GM12873 (cell line): ENCODE results near the gene MYH16.

Experiments
- TF ChIP-seq, protein P1 (sequence below): IDR thresholded peaks from 2 replicates; pipeline ENCODE4 v1.5.1; 2012; ENCODE audit warnings: low read depth, mild to moderate bottlenecking, moderate library complexity, low read length, control low read depth; ENCODE audit not compliant: insufficient read depth; ENCODE audit errors: missing control alignments

The MYH16 gene

GRCh38 chr7:99287779-99288534 is 15.3 kb downstream of the MYH16 start:
- TF ChIP-seq, protein P1, sequence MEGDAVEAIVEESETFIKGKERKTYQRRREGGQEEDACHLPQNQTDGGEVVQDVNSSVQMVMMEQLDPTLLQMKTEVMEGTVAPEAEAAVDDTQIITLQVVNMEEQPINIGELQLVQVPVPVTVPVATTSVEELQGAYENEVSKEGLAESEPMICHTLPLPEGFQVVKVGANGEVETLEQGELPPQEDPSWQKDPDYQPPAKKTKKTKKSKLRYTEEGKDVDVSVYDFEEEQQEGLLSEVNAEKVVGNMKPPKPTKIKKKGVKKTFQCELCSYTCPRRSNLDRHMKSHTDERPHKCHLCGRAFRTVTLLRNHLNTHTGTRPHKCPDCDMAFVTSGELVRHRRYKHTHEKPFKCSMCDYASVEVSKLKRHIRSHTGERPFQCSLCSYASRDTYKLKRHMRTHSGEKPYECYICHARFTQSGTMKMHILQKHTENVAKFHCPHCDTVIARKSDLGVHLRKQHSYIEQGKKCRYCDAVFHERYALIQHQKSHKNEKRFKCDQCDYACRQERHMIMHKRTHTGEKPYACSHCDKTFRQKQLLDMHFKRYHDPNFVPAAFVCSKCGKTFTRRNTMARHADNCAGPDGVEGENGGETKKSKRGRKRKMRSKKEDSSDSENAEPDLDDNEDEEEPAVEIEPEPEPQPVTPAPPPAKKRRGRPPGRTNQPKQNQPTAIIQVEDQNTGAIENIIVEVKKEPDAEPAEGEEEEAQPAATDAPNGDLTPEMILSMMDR, result no peak

DNA sequence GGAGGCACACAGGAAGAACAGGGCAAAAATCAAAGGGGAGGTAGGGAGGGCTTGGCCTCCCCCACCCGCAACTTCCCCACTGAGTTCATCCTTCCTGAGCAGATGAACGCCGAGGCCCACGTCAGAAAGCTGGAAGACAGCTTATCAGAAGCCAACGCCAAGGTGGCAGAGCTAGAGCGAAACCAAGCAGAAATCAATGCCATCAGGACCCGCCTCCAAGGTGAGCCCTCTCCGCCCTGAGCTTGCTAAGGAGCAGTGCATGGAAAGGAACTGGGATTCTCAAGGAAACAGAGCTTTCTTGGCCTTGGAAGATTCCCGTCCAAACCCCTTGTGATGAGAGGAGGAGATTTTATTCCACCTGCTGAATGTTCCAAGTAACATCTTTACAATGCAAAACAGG is 16.5 kb downstream of the MYH16 start:
- TF ChIP-seq, protein P1, result no peak

GRCh38 chr7:99290980-99291607 is 18.5 kb downstream of the MYH16 start:
- TF ChIP-seq, protein P1, result no peak

DNA sequence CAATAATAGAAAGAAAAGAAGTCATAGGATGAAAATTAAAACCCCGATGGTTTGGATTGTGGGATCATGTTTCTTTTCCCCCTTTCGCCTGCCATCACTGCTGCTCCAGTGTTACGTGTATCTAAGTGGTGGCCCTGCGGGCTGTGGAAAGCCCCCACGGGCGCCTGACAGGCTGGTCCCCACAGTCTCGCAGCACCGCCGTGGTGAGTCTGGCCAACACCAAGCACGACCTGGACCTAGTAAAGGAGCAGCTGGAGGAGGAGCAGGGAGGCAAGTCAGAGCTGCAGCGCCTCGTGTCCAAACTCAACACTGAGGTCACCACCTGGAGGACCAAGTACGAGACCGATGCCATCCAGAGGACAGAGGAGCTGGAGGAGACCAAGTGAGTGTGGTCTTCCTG is 19.5 kb downstream of the MYH16 start:
- TF ChIP-seq, protein P1, result no peak

GRCh38 chr7:99293167-99293566 is 20.5 kb downstream of the MYH16 start:
- TF ChIP-seq, protein P1, result no peak

GRCh38 chr7:99293650-99294049 is 21.0 kb downstream of the MYH16 start:
- TF ChIP-seq, protein P1, result no peak

DNA sequence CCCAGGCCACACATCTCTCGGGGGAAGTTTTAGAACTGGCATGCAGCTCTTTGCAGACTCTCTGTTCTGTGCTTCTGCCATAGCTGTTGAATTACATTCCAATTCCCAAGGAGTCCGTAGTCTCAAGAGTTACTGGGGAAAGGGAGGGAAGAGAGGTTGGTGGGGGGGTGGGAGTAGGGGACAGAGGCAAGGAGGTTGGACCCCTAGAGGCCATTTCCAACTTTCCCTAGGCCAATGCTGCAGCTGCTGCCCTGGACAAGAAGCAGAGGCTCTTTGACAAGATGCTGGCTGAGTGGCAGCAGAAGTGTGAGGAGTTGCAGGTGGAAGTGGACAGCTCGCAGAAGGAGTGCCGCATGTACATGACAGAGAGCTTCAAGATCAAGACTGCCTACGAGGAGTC is 23.8 kb downstream of the MYH16 start:
- TF ChIP-seq, protein P1, result no peak
